Neural cell (in vitro differentiated cells): ENCODE measurements around the gene HECA. TPM values are rescaled to one million over a fixed set of nuclear protein-coding genes. Genes with fewer than 3 reads are reported as not detected.

Experiments
- H2AFZ ChIP-seq: fragments of 200-600, 300-800 bp; sonication (generic), shearing (Covaris generic); 2 replicates; pipeline ENCODE4 v1.6.0; 2014; ENCODE audit warnings: low read depth, mild to moderate bottlenecking, antibody characterized with exemption, low read length, moderate library complexity
- H3F3A ChIP-seq: fragments of 200-600 bp; shearing (Covaris generic); 2 replicates; pipeline ENCODE4 v1.6.1; 2016; ENCODE audit warnings: mild to moderate bottlenecking, moderate library complexity, mixed read lengths, antibody characterized with exemption, low read length; ENCODE audit not compliant: insufficient read depth, poor library complexity, severe bottlenecking
- H3K27ac ChIP-seq: fragments of 200-600, 300-800 bp; sonication (generic), shearing (Covaris generic); 2 replicates; pipeline ENCODE4 v1.5.1; 2014; ENCODE audit warnings: mild to moderate bottlenecking, low read length, moderate library complexity
- H3K27me3 ChIP-seq: fragments of 300-800, 200-600 bp; sonication (generic), shearing (Covaris generic); 2 replicates; pipeline ENCODE4 v1.6.0; 2014; ENCODE audit warnings: mild to moderate bottlenecking, low read depth, low read length, moderate library complexity; ENCODE audit not compliant: insufficient read depth
- H3K36me3 ChIP-seq: fragments of 300-800, 200-600 bp; sonication (generic), shearing (Covaris generic); 2 replicates; pipeline ENCODE4 v1.5.1; 2014; ENCODE audit warnings: mild to moderate bottlenecking, antibody characterized with exemption, low read length, moderate library complexity; ENCODE audit not compliant: insufficient read depth
- H3K4me2 ChIP-seq: fragments of 300-800, 200-600 bp; sonication (generic), shearing (Covaris generic); 2 replicates; pipeline ENCODE4 v1.6.0; 2014; ENCODE audit warnings: mild to moderate bottlenecking, low read length
- H3K4me3 ChIP-seq: fragments of 300-800, 200-600 bp; sonication (generic), shearing (Covaris generic); 2 replicates; pipeline ENCODE4 v1.5.1; 2014; ENCODE audit warnings: mild to moderate bottlenecking, low read length, moderate library complexity
- H3K79me2 ChIP-seq: fragments of 200-600 bp; shearing (Covaris generic); replicated peaks from 2 replicates; pipeline ENCODE4 v1.6.0; 2014; ENCODE audit warnings: mild to moderate bottlenecking, low read length, moderate library complexity; ENCODE audit not compliant: insufficient read depth
- H3K9ac ChIP-seq: fragments of 300-800, 200-600 bp; sonication (generic), shearing (Covaris generic); 2 replicates; pipeline ENCODE4 v1.6.1; 2016; ENCODE audit warnings: mild to moderate bottlenecking, low read length, mixed read lengths
- H3K9me2 ChIP-seq: fragments of 200-600 bp; shearing (Covaris generic); 2 replicates; pipeline ENCODE4 v1.6.1; 2016; ENCODE audit warnings: mild to moderate bottlenecking, low read length, mixed read lengths; ENCODE audit not compliant: insufficient read depth
- H3K9me3 ChIP-seq: fragments of 200-600, 300-800 bp; sonication (generic), shearing (Covaris generic); 2 replicates; pipeline ENCODE4 v1.6.1; 2016; ENCODE audit warnings: mild to moderate bottlenecking, mixed run types, low read length, moderate library complexity, mixed read lengths
- H4K20me1 ChIP-seq: fragments of 200-600 bp; shearing (Covaris generic); 2 replicates; pipeline ENCODE4 v1.6.1; 2016; ENCODE audit warnings: mild to moderate bottlenecking, mixed run types; ENCODE audit not compliant: insufficient read depth
- CTCF ChIP-seq: fragments of 450-650 bp; IDR thresholded peaks from 2 replicates; pipeline ENCODE4 v1.5.1; 2014; ENCODE audit warnings: antibody characterized with exemption, mild to moderate bottlenecking, moderate library complexity; ENCODE audit not compliant: poor library complexity, severe bottlenecking
- EP300 ChIP-seq: fragments of 450-650 bp; conservative IDR thresholded peaks from 2 replicates; pipeline ENCODE4 v1.6.1; 2014; ENCODE audit warnings: antibody characterized with exemption, mild to moderate bottlenecking, moderate library complexity; ENCODE audit not compliant: poor library complexity, severe bottlenecking
- EZH2 ChIP-seq: fragments of 200-600, 300-800 bp; shearing (Covaris generic), sonication (generic); IDR thresholded peaks from 2 replicates; pipeline ENCODE4 v1.6.1; 2014; ENCODE audit warnings: antibody characterized with exemption, low read length, borderline replicate concordance, mild to moderate bottlenecking; ENCODE audit not compliant: insufficient read depth, poor library complexity, severe bottlenecking
- MXI1 ChIP-seq: fragments of 450-650 bp; conservative IDR thresholded peaks from 2 replicates; pipeline ENCODE4 v1.6.1; 2014; ENCODE audit warnings: antibody characterized with exemption, mild to moderate bottlenecking; ENCODE audit not compliant: poor library complexity, severe bottlenecking
- POLR2AphosphoS5 ChIP-seq: IDR thresholded peaks from 2 replicates; pipeline ENCODE4 v1.6.1; 2012
- RAD21 ChIP-seq: fragments of 450-650 bp; conservative IDR thresholded peaks from 2 replicates; pipeline ENCODE4 v1.6.1; 2014; ENCODE audit warnings: antibody characterized with exemption, mild to moderate bottlenecking, moderate library complexity
- REST ChIP-seq: IDR thresholded peaks from 2 replicates; pipeline ENCODE4 v1.6.1; 2012; ENCODE audit warnings: borderline replicate concordance
- SMC3 ChIP-seq: fragments of 450-650 bp; conservative IDR thresholded peaks from 2 replicates; pipeline ENCODE4 v1.6.1; 2014; ENCODE audit warnings: antibody characterized with exemption, mild to moderate bottlenecking, moderate library complexity; ENCODE audit not compliant: poor library complexity
- TAF1 ChIP-seq: IDR thresholded peaks from 2 replicates; pipeline ENCODE4 v1.6.1; 2012; ENCODE audit warnings: low read depth
- polyA plus RNA-seq: library from polyadenylated mRNA; depleted of rRNA; stranded (reverse); fragments of >200 nt; gene quantifications from 2 replicates; pipeline ENCODE4 v1.2.3, GENCODE V29; 2014

The HECA gene
- polyA plus RNA-seq, 1 donor from 2014 or later = 20.2 TPM

- TF ChIP-seq EZH2 (no peak), POLR2AphosphoS5 (no peak), TAF1 (no peak)
Measured at GRCh38 chr6:139112561-139112960, 22.3 kb upstream of the HECA start (continued).

GRCh38 chr6:139114746-139115145 lies 20.1 kb upstream of the HECA start:
- Histone ChIP-seq H2AFZ (no peak overlapping the region), H3K36me3 (no peaks in the 10 kb centered on the region), H4K20me1 (no peaks in the 10 kb centered on the region), H3K27me3 (no peaks in the 10 kb centered on the region), H3K9ac (no peak overlapping the region), H3K9me3 (no peaks in the 10 kb centered on the region), H3K9me2 (no peaks in the 10 kb centered on the region), H3K4me2 (no peak overlapping the region), H3K27ac (no peak overlapping the region), H3K79me2 (no peaks in the 10 kb centered on the region), H3K4me3 (no peak overlapping the region), H3F3A (no peaks in the 10 kb centered on the region)
- TF ChIP-seq TAF1 (no peak), RAD21 (no peak), EP300 (no peak), SMC3 (no peak), POLR2AphosphoS5 (no peak), REST (no peak)

- H3K9me3 ChIP-seq = no peaks in the 10 kb centered on the region
- H3F3A ChIP-seq = no peaks in the 10 kb centered on the region
- no peak overlapping the region for H3K9ac ChIP-seq
- H4K20me1 ChIP-seq = no peaks in the 10 kb centered on the region
- no peak overlapping the region for H3K27ac ChIP-seq
- no peak for TF ChIP-seq EP300
- no peak for TF ChIP-seq CTCF
- no peak for TF ChIP-seq REST
- TF ChIP-seq MXI1 = no peak
- H3K79me2 ChIP-seq = no peaks in the 10 kb centered on the region
- H3K4me3 ChIP-seq = no peak overlapping the region
- H3K27me3 ChIP-seq = no peaks in the 10 kb centered on the region
- no peaks in the 10 kb centered on the region for H3K9me2 ChIP-seq
- no peaks in the 10 kb centered on the region for H3K36me3 ChIP-seq
- no peak overlapping the region for H2AFZ ChIP-seq
- no peak overlapping the region for H3K4me2 ChIP-seq
Measured at GRCh38 chr6:139115989-139116758, 18.7 kb upstream of the HECA start.
